ENCODE results near the gene MAPKAP1. TPM values are rescaled to one million over a fixed set of nuclear protein-coding genes. Genes with fewer than 3 reads are reported as not detected.

MAPKAP1 gene
- total RNA-seq, 4 donors from 2014 or later, result 54.1 to 195 (median 61.9) TPM

- no peaks in the 10 kb centered on the region for H3K4me1 ChIP-seq
- H3K27me3 ChIP-seq, result no peaks in the 10 kb centered on the region
- no peaks in the 10 kb centered on the region for H3K9me3 ChIP-seq
- intact Hi-C loops (cut with DNase I; ENCODE audit: low total_unique reads), result no loop called here
- TF ChIP-seq CTCF (IDR thresholded peaks at IDR 0.05) (no peak), POLR2A (IDR thresholded peaks at IDR 0.05) (no peak)
- no peak overlapping the region for H3K4me3 ChIP-seq
- H3K27ac ChIP-seq, result no peak overlapping the region
- no peaks in the 10 kb centered on the region for H3K36me3 ChIP-seq
- DNase-seq, result no peak
Observed at GRCh38 chr9:125745018-125745417, 38.0 kb upstream of the MAPKAP1 start.

- no peak for DNase-seq
- Histone ChIP-seq H3K36me3 (no peaks in the 10 kb centered on the region), H3K4me3 (no peak overlapping the region), H3K27me3 (no peaks in the 10 kb centered on the region), H3K4me1 (no peaks in the 10 kb centered on the region), H3K27ac (no peak overlapping the region), H3K9me3 (no peaks in the 10 kb centered on the region)
- intact Hi-C loops (cut with DNase I; ENCODE audit: low total_unique reads), result no loop called here
- TF ChIP-seq CTCF (IDR thresholded peaks at IDR 0.05) (no peak), POLR2A (IDR thresholded peaks at IDR 0.05) (no peak)
Observed at GRCh38 chr9:125744616-125745015, 37.6 kb upstream of the MAPKAP1 start.

GRCh38 chr9:125743682-125744428 lies 36.8 kb upstream of the MAPKAP1 start:
- DNase-seq, result no peak
- H3K4me3 ChIP-seq, result no peak overlapping the region
- no peaks in the 10 kb centered on the region for H3K4me1 ChIP-seq
- H3K9me3 ChIP-seq, result no peaks in the 10 kb centered on the region
- H3K27me3 ChIP-seq, result no peaks in the 10 kb centered on the region
- H3K27ac ChIP-seq, result no peak overlapping the region
- intact Hi-C loops (cut with DNase I; ENCODE audit: low total_unique reads), result no loop called here
- H3K36me3 ChIP-seq, result no peaks in the 10 kb centered on the region
- no peak for TF ChIP-seq POLR2A (IDR thresholded peaks at IDR 0.05)
- TF ChIP-seq CTCF (IDR thresholded peaks at IDR 0.05), result no peak

GRCh38 chr9:125742657-125743056 lies 35.6 kb upstream of the MAPKAP1 start:
- intact Hi-C loops (cut with DNase I; ENCODE audit: low total_unique reads), result no loop called here
- H3K27ac ChIP-seq, result no peak overlapping the region
- H3K4me1 ChIP-seq, result no peaks in the 10 kb centered on the region

GRCh38 chr9:125739436-125739835 lies 32.4 kb upstream of the MAPKAP1 start:
- no peaks in the 10 kb centered on the region for H3K36me3 ChIP-seq
- no peaks in the 10 kb centered on the region for H3K4me1 ChIP-seq
- no peak overlapping the region for H3K4me3 ChIP-seq
- intact Hi-C loops (cut with DNase I; ENCODE audit: low total_unique reads), result no loop called here
- TF ChIP-seq CTCF (IDR thresholded peaks at IDR 0.05), result no peak
- H3K27me3 ChIP-seq, result no peaks in the 10 kb centered on the region
- no peaks in the 10 kb centered on the region for H3K9me3 ChIP-seq
- DNase-seq, result no peak
- H3K27ac ChIP-seq, result no peak overlapping the region

More at GRCh38 chr9:125742657-125743056, 35.6 kb upstream of the MAPKAP1 start:
- TF ChIP-seq POLR2A (IDR thresholded peaks at IDR 0.05), result no peak
- no peaks in the 10 kb centered on the region for H3K27me3 ChIP-seq
- H3K4me3 ChIP-seq, result no peak overlapping the region
- H3K36me3 ChIP-seq, result no peaks in the 10 kb centered on the region
- H3K9me3 ChIP-seq, result no peaks in the 10 kb centered on the region
- no peak for DNase-seq
